Umbilical cord (tissue), 2 donors: ENCODE data around the gene APOBEC3G. TPM values are rescaled to one million over a fixed set of nuclear protein-coding genes. Genes with fewer than 3 reads are reported as not detected.

Source experiments
- DNase-seq: peaks from one replicate; pipeline ENCODE4 v3.0.0-alpha.2; 2015; ENCODE audit warnings: low spot score
- total RNA-seq: library from RNA; depleted of rRNA; stranded (reverse); fragments of >200 nt; gene quantifications from one replicate; pipeline ENCODE4 v1.2.3, GENCODE V29; 2014; ENCODE audit warnings: low replicate concordance; ENCODE audit not compliant: insufficient read depth

APOBEC3G gene
- total RNA-seq, 1 donor from 2014 or later: 7.9 TPM

- no peak for DNase-seq
Measured at GRCh38 chr22:39090426-39091064, 13.5 kb downstream of the APOBEC3G start.

DNA sequence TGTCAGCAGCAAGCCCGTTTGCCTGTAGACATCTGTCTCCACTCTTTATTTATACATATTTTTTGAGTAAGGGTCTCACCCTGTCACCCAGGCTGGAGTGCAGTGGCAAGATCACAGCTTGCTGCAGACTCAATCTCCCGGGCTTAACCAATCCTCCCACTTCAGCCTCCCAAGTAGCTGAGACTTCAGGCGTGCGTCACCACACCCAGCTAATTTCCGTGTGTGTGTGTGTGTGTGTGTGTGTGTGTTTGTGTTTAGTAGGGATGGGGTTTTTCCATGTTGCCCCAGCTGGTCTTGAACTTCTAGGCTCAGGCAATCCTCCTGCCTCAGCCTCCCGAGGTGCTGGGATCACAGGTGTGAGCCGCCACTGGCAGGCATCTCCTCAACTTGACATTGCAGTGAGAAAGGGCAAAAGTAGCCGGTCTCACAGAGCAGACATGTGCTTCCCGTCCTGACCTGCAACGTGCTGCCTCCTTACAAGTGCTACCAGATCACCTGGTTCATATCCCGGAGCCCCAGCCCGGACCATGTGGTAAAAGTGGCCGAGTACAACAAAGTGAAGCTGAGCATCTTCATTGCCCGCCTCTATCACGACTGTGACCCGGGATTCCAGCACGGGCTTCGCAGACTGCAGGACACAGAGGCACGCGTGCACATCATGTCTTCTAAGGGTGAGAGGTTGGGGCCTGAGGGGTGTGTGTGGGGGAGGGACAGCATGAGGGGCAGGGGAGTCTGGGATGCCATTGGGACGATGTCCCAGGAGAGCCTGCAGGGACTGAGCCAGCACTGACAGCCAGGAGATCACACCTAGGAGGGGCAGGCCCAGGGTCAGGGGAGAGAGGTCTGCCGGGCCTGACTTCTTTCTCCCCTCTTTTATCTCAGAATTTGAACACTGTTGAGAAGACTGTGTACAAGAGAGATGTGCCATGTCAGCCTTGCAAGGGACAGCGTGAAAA lies 14.3 kb downstream of the APOBEC3G start:
- no peak for DNase-seq

DNA sequence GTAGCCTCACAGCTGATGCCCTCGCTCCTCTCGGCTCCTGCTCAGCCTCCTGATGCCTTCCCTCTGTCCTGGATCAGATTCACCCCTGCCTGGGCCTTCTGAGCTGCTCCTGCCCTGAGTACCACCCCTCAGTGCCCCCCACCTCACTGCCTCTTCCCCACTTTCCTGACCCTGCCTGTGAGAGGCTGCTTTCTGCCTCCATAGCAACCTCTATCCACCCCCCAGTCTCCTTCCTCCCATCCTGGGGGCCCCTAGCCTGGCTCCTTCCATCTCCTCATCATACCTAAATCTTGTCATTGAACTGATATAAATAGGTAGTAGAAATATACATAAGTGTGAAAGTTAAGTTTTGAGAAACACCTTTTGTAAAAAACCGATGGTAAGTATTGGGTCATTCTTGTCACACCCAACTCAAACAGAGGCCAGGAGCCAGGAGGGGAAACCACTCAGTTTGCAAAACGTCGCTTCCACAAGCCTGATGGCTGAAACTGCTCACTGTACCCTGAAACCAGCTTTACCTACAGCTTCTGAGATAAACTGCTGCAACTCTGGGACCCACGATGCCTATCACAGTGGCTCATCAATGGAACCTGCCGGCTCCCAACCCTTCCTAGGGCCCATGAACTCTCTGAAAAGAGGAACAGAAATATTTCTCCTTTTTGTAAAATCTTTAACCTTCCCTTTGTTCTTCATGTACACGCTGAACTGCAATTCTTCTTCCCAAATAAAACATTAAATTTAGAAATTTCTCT lies 15.2 kb downstream of the APOBEC3G start:
- DNase-seq: no peak

GRCh38 chr22:39094717-39095389 lies 17.8 kb downstream of the APOBEC3G start:
- no peak for DNase-seq

GRCh38 chr22:39095971-39096370 lies 18.9 kb downstream of the APOBEC3G start:
- DNase-seq: no peak

DNA sequence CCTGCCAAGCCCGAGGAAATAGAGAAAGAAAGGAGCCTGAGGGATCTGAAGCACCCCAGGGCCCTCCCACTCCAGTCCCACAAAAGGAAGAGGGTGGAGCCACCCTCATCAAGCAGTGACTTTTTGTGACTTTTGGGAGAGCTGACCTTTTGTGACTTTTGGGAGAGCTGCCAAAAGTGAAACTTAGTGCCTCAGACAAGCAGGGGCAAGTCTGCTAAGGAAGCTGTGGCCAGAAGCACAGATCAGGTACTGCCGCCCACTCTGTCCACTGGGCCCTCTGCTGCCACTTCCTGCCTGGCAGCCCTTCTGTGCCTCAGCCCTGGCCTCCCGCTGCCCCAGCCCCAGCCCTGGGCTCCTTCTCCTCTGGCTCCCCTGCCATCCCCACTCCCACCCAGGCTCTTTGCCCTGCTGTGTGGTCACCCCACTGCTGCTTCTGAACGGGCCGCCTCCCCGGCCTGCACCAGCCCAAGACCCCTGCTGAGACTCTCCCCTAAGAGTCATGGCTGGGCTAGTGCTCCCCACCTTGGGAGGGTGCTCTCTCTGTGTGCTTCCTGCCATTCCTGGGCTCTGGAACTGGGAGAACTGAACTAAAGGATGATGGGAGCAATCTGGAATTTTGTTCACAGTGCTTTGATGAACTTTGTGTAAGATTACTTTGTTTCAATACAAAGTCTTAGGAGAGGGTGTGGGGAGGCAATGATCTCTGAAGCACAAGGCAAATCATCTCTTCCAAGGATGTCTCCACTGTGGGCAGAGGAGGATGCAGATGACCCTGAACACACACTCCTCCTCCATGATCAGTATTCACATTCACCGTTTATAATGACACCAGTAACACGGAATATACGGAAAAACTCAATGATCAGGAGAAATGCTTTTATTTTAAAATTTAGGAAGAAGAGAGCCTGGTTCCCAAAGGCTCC lies 20.3 kb downstream of the APOBEC3G start, which contains the start of gene APOBEC3H:
Gene APOBEC3H, plus strand, starts transcription at position 147 of the 923 bp plus-strand sequence. CDS start 3,035 bp downstream, outside the sequence.
- DNase-seq: peak; percentile 23

DNA sequence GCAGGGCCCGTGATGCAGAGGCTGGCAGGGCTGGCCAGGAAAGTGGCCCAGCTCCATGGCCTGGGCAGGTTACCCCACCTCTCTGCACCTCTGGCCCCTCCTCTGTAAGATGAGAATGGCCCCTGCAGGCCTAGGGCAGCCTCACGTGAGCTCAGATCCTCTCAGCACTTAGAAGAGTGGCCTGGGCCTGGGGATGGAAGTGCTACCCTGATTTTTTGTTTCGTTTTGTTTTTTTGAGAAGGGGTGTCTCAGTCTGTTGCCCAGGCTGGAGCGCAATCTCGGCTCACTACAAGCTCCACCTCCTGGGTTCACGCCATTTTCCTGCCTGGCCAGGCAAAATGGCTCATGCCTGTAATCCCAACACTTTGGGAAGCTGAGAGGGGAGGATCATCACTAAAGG lies 21.0 kb downstream of the APOBEC3G start:
- DNase-seq: no peak

DNA sequence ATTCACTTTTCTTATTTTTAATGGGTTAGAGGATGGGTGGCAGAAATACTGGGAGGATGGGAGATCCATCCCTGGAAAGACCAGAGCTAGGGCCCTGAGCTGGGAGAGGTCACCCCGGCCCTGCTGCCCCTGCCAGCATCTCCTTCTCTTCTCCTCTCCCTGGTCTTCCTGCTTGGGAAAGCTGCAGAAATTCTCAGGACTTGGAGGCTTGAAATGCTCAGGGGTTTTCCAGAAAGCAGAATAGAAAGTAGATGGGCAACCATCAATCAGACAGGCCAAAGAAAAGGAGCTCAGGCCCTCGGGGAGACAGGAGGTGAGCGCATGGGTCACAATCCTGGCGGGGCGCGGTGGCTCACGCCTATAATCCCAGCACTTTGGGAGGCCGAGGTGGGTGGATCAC lies 21.5 kb downstream of the APOBEC3G start:
- no peak for DNase-seq

DNA sequence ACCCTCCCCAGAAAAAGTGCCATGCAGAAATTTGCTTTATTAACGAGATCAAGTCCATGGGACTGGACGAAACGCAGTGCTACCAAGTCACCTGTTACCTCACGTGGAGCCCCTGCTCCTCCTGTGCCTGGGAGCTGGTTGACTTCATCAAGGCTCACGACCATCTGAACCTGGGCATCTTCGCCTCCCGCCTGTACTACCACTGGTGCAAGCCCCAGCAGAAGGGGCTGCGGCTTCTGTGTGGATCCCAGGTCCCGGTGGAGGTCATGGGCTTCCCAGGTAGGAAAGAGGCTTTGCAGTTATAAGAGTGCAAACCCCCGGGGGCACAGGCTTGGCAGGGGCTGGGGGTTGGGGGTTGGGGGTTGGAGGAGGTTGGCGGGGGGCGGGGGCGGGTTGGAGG lies 24.2 kb downstream of the APOBEC3G start:
- DNase-seq: no peak

- no peak for DNase-seq
Measured at GRCh38 chr22:39103431-39103830, 26.4 kb downstream of the APOBEC3G start.

DNA sequence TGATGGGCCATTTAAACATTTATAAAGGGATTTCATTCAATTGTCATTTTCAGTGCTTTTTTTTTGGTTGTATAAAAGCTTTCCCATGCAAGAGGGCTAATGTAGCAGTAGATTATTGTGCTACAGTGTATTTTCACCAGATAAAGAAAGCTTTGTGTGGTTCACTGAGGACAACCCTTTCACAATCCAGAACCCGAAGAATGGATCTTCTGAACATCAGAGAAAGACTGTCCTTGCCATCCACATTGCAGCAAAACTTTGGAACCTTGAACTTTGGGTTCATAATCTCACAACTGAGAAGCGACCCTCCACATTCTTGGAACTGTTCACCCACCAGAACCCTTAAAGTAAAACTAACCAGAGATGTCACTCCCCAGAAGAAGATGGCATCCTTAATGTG lies 29.3 kb downstream of the APOBEC3G start:
- DNase-seq: no peak

- no peak for DNase-seq
Measured at GRCh38 chr22:39108487-39108886, 31.4 kb downstream of the APOBEC3G start.

DNA sequence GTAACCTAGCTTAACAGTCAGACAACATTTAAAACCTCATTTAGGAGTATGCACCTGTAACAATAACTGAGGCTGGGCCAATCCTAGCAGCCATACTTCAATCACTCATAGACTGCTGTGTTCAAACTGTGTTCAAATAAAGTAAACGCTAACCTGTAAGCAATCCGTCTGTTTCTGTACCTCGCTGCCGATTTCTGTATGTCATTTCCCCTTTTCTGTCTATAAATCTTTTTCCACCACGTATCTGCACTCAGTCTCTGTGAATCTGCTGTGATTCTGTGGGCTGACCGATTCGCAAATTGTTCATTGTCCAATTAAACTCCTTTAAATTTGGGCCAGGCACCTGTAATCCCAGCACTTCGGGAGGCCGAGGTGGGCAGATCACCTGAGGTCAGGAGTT lies 32.3 kb downstream of the APOBEC3G start:
- no peak for DNase-seq

- DNase-seq: peak; percentile 39
Measured at GRCh38 chr22:39110631-39111561, 33.8 kb downstream of the APOBEC3G start.

- no peak for DNase-seq
Measured at GRCh38 chr22:39114112-39114511, 37.0 kb downstream of the APOBEC3G start.

DNA sequence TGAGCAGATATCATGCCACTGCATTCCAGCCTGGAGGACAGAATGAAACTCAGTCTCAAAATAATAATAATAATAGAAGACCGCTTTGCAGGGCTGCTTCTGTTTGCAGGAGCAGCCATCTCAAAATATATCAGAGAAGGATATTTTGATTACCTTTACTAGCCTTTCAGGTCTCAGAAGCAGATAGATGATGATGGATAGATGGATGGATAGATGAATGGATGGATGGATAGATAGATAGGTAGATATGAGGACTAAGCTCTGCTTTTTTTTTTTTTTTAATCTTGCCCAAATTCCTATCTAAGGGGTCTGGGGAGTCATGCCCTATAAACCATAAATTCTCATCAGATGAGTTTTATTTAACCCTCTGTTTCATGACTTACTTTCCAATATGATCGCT lies 38.5 kb downstream of the APOBEC3G start:
- no peak for DNase-seq

GRCh38 chr22:39115977-39116621 lies 39.0 kb downstream of the APOBEC3G start:
- DNase-seq: no peak

GRCh38 chr22:39117585-39118191 lies 40.6 kb downstream of the APOBEC3G start:
- no peak for DNase-seq
